HCT116 (cell line): ENCODE measurements around the gene SUGCT.

Experiments used
- EGR1 ChIP-seq: IDR thresholded peaks from 2 replicates; pipeline ENCODE4 v1.6.1; 2012; ENCODE audit warnings: low read depth
- EZH2 ChIP-seq: fragments of 200-600 bp; sonication (generic); IDR thresholded peaks from 2 replicates; pipeline ENCODE4 v1.6.1; 2017; ENCODE audit warnings: antibody characterized with exemption, mixed run types
- POLR2AphosphoS5 ChIP-seq: IDR thresholded peaks from 2 replicates; pipeline ENCODE4 v1.6.1; 2011; ENCODE audit warnings: mild to moderate bottlenecking, low read depth, low read length, moderate library complexity
- RAD21 ChIP-seq: IDR thresholded peaks from 2 replicates; pipeline ENCODE4 v1.6.1; 2012; ENCODE audit warnings: low read depth, mild to moderate bottlenecking
- TF ChIP-seq, protein P1 (sequence below), 3 experiments: fragments of 200-600 bp in 1 of 3; sonication (generic) in 1 of 3; IDR thresholded peaks in 2 of 3; conservative IDR thresholded peaks in 1 of 3; 2 replicates each; pipeline ENCODE4 v1.5.1; 2012 to 2017; ENCODE audit warnings: low read depth in 2 of 3, low read length in 2 of 3, antibody characterized with exemption in 1 of 3, borderline replicate concordance in 1 of 3, control low read depth in 1 of 3, mild to moderate bottlenecking in 1 of 3, mixed read lengths in 1 of 3, mixed run types in 1 of 3, moderate library complexity in 1 of 3; ENCODE audit not compliant: insufficient read depth in 1 of 3

DNA sequence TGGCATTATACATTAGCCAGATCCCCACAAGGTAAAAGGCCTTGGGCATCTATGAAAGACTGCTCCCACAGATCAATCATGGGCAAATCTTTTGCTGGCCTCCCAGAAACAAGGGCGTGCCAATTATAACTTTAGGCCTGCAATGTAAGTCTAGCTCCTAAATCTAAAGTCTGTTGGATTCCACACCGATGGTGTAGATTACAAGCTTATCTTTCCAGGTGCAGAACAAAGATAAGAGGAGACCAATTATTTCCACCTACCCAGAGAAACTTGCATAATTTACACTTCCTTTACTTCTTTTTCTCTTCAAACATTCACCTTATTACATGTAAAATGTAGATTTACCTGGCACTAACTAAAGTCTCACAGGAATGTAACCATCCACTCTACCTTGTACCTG, 713.1 kb downstream of the SUGCT start:
- no peak for TF ChIP-seq EZH2
- TF ChIP-seq, protein P1, sequence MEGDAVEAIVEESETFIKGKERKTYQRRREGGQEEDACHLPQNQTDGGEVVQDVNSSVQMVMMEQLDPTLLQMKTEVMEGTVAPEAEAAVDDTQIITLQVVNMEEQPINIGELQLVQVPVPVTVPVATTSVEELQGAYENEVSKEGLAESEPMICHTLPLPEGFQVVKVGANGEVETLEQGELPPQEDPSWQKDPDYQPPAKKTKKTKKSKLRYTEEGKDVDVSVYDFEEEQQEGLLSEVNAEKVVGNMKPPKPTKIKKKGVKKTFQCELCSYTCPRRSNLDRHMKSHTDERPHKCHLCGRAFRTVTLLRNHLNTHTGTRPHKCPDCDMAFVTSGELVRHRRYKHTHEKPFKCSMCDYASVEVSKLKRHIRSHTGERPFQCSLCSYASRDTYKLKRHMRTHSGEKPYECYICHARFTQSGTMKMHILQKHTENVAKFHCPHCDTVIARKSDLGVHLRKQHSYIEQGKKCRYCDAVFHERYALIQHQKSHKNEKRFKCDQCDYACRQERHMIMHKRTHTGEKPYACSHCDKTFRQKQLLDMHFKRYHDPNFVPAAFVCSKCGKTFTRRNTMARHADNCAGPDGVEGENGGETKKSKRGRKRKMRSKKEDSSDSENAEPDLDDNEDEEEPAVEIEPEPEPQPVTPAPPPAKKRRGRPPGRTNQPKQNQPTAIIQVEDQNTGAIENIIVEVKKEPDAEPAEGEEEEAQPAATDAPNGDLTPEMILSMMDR (IDR thresholded peaks at IDR 0.05 in 2 of 3, conservative IDR thresholded peaks at IDR 0.05 in 1 of 3; ENCODE audit: borderline replicate concordance in 1 of 3, insufficient read depth in 1 of 3, low read depth in 2 of 3, low read length in 2 of 3), result no peak
- no peak for TF ChIP-seq EGR1
- no peak for TF ChIP-seq POLR2AphosphoS5
- no peak for TF ChIP-seq RAD21
